HepG2 (cell line): ENCODE measurements around the gene ZNF264. TPM values are rescaled to one million over a fixed set of nuclear protein-coding genes. Genes with fewer than 3 reads are reported as not detected.

Experiments
- BRCA1 ChIP-seq: sonication (generic); formaldehyde crosslinking; IDR thresholded peaks from 2 replicates; pipeline ENCODE4 v1.4.0; 2020; ENCODE audit warnings: missing genetic modification reagents
- CREBL2 ChIP-seq: sonication (generic); formaldehyde crosslinking; IDR thresholded peaks from 2 replicates; pipeline ENCODE4 v1.8.1; 2023; ENCODE audit warnings: missing genetic modification reagents, mild to moderate bottlenecking, borderline replicate concordance
- ELF4 ChIP-seq: sonication (generic); formaldehyde crosslinking; IDR thresholded peaks from 2 replicates; pipeline ENCODE4 v1.5.0; 2020; ENCODE audit warnings: missing genetic modification reagents, mild to moderate bottlenecking, moderate library complexity, borderline replicate concordance
- EZH2 ChIP-seq: conservative IDR thresholded peaks from 2 replicates; pipeline ENCODE4 v1.6.1; 2012; ENCODE audit warnings: mild to moderate bottlenecking, low read depth, low read length, moderate library complexity
- HMG20B ChIP-seq: conservative IDR thresholded peaks from 2 replicates; pipeline ENCODE4 v1.6.1; 2016; ENCODE audit warnings: missing genetic modification reagents, missing compliant biosample characterization
- KMT2B ChIP-seq: IDR thresholded peaks from 2 replicates; pipeline ENCODE4 v1.6.1; 2016; ENCODE audit warnings: missing genetic modification reagents, missing compliant biosample characterization
- MTA3 ChIP-seq: sonication (generic); formaldehyde crosslinking; IDR thresholded peaks from 2 replicates; pipeline ENCODE4 v1.4.0; 2020; ENCODE audit warnings: missing genetic modification reagents
- NCOA1 ChIP-seq: sonication (generic); formaldehyde crosslinking; IDR thresholded peaks from 2 replicates; pipeline ENCODE4 v1.9.0; 2021; ENCODE audit warnings: missing genetic modification reagents
- NONO ChIP-seq, 2 experiments: fragments of 450-650 bp in 1 of 2; sonication (generic) in 1 of 2; formaldehyde crosslinking in 1 of 2; IDR thresholded peaks in 1 of 2; conservative IDR thresholded peaks in 1 of 2; 2 replicates each; pipeline versions ENCODE4 v1.6.1 to v1.8.0; 2017 to 2022; ENCODE audit warnings: mild to moderate bottlenecking in 1 of 2, missing genetic modification reagents in 1 of 2, moderate library complexity in 1 of 2
- NR2F6 ChIP-seq, 2 experiments: IDR thresholded peaks; 2 replicates each; pipeline ENCODE4 v1.6.1; 2016; ENCODE audit warnings: antibody characterized with exemption in 1 of 2, mild to moderate bottlenecking in 1 of 2
- POLR2AphosphoS5 ChIP-seq: IDR thresholded peaks from 2 replicates; pipeline ENCODE4 v1.6.1; 2012; ENCODE audit warnings: low read depth, low read length
- RFX1 ChIP-seq: fragments of 450-650 bp; IDR thresholded peaks from 2 replicates; pipeline ENCODE4 v1.6.1; 2017
- THYN1 ChIP-seq: sonication (generic); formaldehyde crosslinking; IDR thresholded peaks from 2 replicates; pipeline ENCODE4 v1.8.1; 2023; ENCODE audit warnings: low read depth, mild to moderate bottlenecking, moderate library complexity, missing genetic modification reagents, borderline replicate concordance
- ZHX2 ChIP-seq, 2 experiments: sonication (generic) in 1 of 2; formaldehyde crosslinking in 1 of 2; IDR thresholded peaks; 2 replicates each; pipeline versions ENCODE4 v1.6.1 to v1.9.0; 2014 to 2022; ENCODE audit warnings: antibody characterized with exemption in 1 of 2, borderline replicate concordance in 1 of 2, inconsistent platforms in 1 of 2, low read depth in 1 of 2, missing genetic modification reagents in 1 of 2
- ZNF382 ChIP-seq: sonication (generic); formaldehyde crosslinking; IDR thresholded peaks from 2 replicates; pipeline ENCODE4 v1.5.0; 2020; ENCODE audit warnings: missing genetic modification reagents, mild to moderate bottlenecking, borderline replicate concordance
- ZNF577 ChIP-seq: sonication (generic); formaldehyde crosslinking; IDR thresholded peaks from 2 replicates; pipeline ENCODE4 v1.4.0; 2020; ENCODE audit warnings: mild to moderate bottlenecking, low read depth, missing genetic modification reagents, borderline replicate concordance
- ZNF788 ChIP-seq: sonication (generic); formaldehyde crosslinking; IDR thresholded peaks from 2 replicates; pipeline ENCODE4 v1.5.0; 2020; ENCODE audit warnings: mild to moderate bottlenecking, missing genetic modification reagents, borderline replicate concordance
- ZSCAN25 ChIP-seq: sonication (generic); formaldehyde crosslinking; IDR thresholded peaks from 2 replicates; pipeline ENCODE4 v1.8.0; 2022; ENCODE audit warnings: mild to moderate bottlenecking, missing genetic modification reagents
- polyA plus RNA-seq, 8 experiments: library from polyadenylated mRNA; depleted of rRNA in 3 of 8; stranded (reverse) in 7 of 8; unstranded in 1 of 8; fragments of >200 nt; fragmentation: Illumina TruSeq in 4 of 8; extraction: Trizol in 4 of 8; gene quantifications; 2 replicates each; pipeline versions ENCODE4 v1.2.1 to v1.2.3, GENCODE V29; 2011 to 2016; ENCODE audit warnings: low read depth in 4 of 8, missing spikeins in 1 of 8, mixed read lengths in 1 of 8; ENCODE audit not compliant: insufficient read depth in 1 of 8
- total RNA-seq, 5 experiments: library from RNA; depleted of rRNA; stranded (reverse); fragments of >200 nt; fragmentation: Illumina TruSeq; extraction: Trizol; gene quantifications; 2 replicates each; pipeline ENCODE4 v1.2.3, GENCODE V29; 2016; ENCODE audit warnings: low read depth in 1 of 5
- TF ChIP-seq, protein P1 (sequence below): sonication (generic); formaldehyde crosslinking; IDR thresholded peaks from 2 replicates; pipeline ENCODE4 v1.8.0; 2022; ENCODE audit warnings: mild to moderate bottlenecking, missing genetic modification reagents, moderate library complexity
- TF ChIP-seq, protein P2 (sequence below): sonication (generic); formaldehyde crosslinking; IDR thresholded peaks from 2 replicates; pipeline ENCODE4 v1.4.0; 2020; ENCODE audit warnings: missing genetic modification reagents; ENCODE audit errors: not compliant biosample characterization

The ZNF264 gene
- total and polyA plus RNA-seq, 2 of the 13 experiments (the other 11 are each of a cell fraction or from before 2014, with no cell fraction given): 3.5 to 17.6 TPM

DNA sequence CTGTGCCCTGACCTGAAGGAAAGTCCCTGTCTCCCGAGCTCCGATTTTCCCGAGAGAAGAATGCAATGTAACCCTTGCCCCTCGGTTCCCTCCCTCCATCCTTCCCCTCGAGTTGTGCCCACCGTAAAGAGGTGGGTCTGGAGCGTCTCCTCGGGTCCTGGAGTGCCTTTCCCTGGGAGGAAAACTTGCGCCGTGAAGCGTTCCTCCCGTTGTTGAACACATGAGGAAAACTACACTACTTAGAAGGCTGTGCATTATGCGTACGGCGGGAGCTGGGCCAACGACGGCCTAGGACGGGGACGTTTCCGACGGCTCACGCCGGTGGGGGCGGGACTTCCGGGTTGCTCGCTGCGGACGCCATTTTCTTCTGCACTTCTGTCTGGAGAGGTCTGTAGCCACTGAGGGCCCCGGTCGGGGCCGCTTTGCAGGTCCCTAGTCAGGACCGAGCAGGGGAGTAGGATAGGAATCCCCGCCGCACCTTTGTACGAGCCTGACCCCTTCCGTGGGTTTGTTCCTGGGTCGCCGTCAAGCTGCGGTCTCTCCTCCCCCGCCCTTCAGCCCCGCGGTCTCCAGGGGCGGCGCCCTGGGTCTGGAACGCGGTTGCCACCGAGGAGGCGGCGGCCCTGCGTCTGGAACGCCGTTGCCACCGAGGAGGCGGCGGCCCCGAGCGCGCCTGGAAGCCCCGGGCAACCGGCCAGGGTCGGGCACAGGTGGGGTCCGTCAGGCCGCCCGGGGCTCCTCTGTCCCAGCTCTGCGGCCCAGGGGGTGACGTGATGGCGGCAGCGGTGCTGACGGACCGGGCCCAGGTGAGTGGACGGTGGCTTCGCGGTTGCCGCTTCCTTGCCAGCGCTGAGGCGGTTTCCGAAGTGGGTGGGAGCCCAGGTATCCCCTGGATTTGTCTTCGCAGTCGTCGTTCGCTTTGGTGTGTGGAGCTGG, at the start of gene ZNF264 (continued):
- TF ChIP-seq ZHX2 (IDR thresholded peaks at IDR 0.05; ENCODE audit: low read depth) (peak; percentile 92), ZHX2 (CRISPR knock-in tag; IDR thresholded peaks at IDR 0.05; ENCODE audit: borderline replicate concordance) (no peak), BRCA1 (CRISPR knock-in tag) (peak; percentile 85; the same call in 1 of the 2 replicates), HMG20B (CRISPR knock-in tag) (no peak), ZSCAN25 (CRISPR knock-in tag) (peak; percentile 32; the same call in 1 of the 2 replicates), EZH2 (no peak), ZNF382 (CRISPR knock-in tag) (no peak), POLR2AphosphoS5 (peak; percentile 81), KMT2B (CRISPR knock-in tag) (peak; percentile 59; the same call in 1 of the 2 replicates), NR2F6 (IDR thresholded peaks at IDR 0.05) (no peak), NR2F6 (CRISPR knock-in tag; IDR thresholded peaks at IDR 0.05) (no peak), NONO (IDR thresholded peaks at IDR 0.05) (no peak), NONO (CRISPR knock-in tag; conservative IDR thresholded peaks at IDR 0.05) (no peak), CREBL2 (no peak), ZNF577 (no peak), MTA3 (no peak), NCOA1 (CRISPR knock-in tag) (peak; percentile 84; the same call in 1 of the 2 replicates), RFX1 (no peak), ZNF788 (no peak; the same call in 1 of the 2 replicates), ELF4 (CRISPR knock-in tag) (peak; percentile 58; the same call in 1 of the 2 replicates), THYN1 (CRISPR knock-in tag) (no peak)
- TF ChIP-seq, protein P1, sequence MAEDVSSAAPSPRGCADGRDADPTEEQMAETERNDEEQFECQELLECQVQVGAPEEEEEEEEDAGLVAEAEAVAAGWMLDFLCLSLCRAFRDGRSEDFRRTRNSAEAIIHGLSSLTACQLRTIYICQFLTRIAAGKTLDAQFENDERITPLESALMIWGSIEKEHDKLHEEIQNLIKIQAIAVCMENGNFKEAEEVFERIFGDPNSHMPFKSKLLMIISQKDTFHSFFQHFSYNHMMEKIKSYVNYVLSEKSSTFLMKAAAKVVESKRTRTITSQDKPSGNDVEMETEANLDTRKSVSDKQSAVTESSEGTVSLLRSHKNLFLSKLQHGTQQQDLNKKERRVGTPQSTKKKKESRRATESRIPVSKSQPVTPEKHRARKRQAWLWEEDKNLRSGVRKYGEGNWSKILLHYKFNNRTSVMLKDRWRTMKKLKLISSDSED: no peak
- TF ChIP-seq, protein P2, sequence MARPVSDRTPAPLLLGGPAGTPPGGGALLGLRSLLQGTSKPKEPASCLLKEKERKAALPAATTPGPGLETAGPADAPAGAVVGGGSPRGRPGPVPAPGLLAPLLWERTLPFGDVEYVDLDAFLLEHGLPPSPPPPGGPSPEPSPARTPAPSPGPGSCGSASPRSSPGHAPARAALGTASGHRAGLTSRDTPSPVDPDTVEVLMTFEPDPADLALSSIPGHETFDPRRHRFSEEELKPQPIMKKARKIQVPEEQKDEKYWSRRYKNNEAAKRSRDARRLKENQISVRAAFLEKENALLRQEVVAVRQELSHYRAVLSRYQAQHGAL (CRISPR knock-in tag): peak; percentile 68
